Measurements from ENCODE around the gene IPO7.

- no peak for TF ChIP-seq CTCF (IDR thresholded peaks at IDR 0.05)
- TF ChIP-seq POLR2A (IDR thresholded peaks at IDR 0.05), result no peak
Measured at GRCh38 chr11:9438611-9439010, 54.2 kb downstream of the IPO7 start.

All from right lobe of liver (tissue), 4 donors.